Mesendoderm (in vitro differentiated cells): Measurements from ENCODE around the gene HEBP2.
A peak's percentile ranks its signal among the peaks of the same experiment; 100 is the strongest.

ENCODE experiments used
- DNase-seq: peaks from one replicate; pipeline ENCODE4 v3.0.0; 2013
- H2AK5ac ChIP-seq: 2 replicates; pipeline ENCODE4 v1.6.1; 2013; ENCODE audit warnings: low read length, inconsistent platforms
- H2BK120ac ChIP-seq: 2 replicates; pipeline ENCODE4 v1.6.1; 2013; ENCODE audit warnings: low read depth, mild to moderate bottlenecking, low read length, moderate library complexity, mixed read lengths
- H2BK15ac ChIP-seq: replicated peaks from 2 replicates; pipeline ENCODE4 v1.6.1; 2013; ENCODE audit warnings: low read depth, mild to moderate bottlenecking, moderate library complexity
- H2BK5ac ChIP-seq: 2 replicates; pipeline ENCODE4 v1.6.1; 2013; ENCODE audit warnings: low read length, inconsistent platforms
- H3K18ac ChIP-seq: 2 replicates; pipeline ENCODE4 v1.6.1; 2013; ENCODE audit warnings: mild to moderate bottlenecking, low read length, mixed read lengths
- H3K23ac ChIP-seq: one replicate; pipeline ENCODE4 v1.6.1; 2013; ENCODE audit warnings: low read length
- H3K27ac ChIP-seq: 2 replicates; pipeline ENCODE4 v1.5.1; 2013; ENCODE audit warnings: low read depth, mild to moderate bottlenecking, inconsistent platforms, low read length, moderate library complexity
- H3K27me3 ChIP-seq: 2 replicates; pipeline ENCODE4 v1.6.1; 2013; ENCODE audit warnings: low read length, control low read depth, mild to moderate bottlenecking, inconsistent platforms; ENCODE audit not compliant: insufficient read depth, poor library complexity
- H3K36me3 ChIP-seq: 2 replicates; pipeline ENCODE4 v1.6.1; 2013; ENCODE audit warnings: low read length, inconsistent platforms; ENCODE audit not compliant: control insufficient read depth, insufficient read depth
- H3K4ac ChIP-seq: one replicate; pipeline ENCODE4 v1.6.1; 2013; ENCODE audit warnings: low read depth, mild to moderate bottlenecking, low read length, moderate library complexity
- H3K4me1 ChIP-seq: 2 replicates; pipeline ENCODE4 v1.6.1; 2013; ENCODE audit warnings: low read depth, low read length, inconsistent platforms; ENCODE audit not compliant: control insufficient read depth
- H3K4me2 ChIP-seq: 2 replicates; pipeline ENCODE4 v1.6.1; 2013; ENCODE audit warnings: low read length
- H3K4me3 ChIP-seq: 2 replicates; pipeline ENCODE4 v1.5.1; 2013; ENCODE audit warnings: mild to moderate bottlenecking, low read length
- H3K56ac ChIP-seq: one replicate; pipeline ENCODE4 v1.6.1; 2013; ENCODE audit warnings: low read length
- H3K79me1 ChIP-seq: 2 replicates; pipeline ENCODE4 v1.6.1; 2013; ENCODE audit warnings: low read length, inconsistent platforms
- H3K79me2 ChIP-seq: 2 replicates; pipeline ENCODE4 v1.6.1; 2013; ENCODE audit warnings: mild to moderate bottlenecking, low read length; ENCODE audit not compliant: control insufficient read depth, insufficient read depth
- H3K9ac ChIP-seq: 2 replicates; pipeline ENCODE4 v1.6.1; 2013; ENCODE audit warnings: low read length, inconsistent platforms
- H4K5ac ChIP-seq: one replicate; pipeline ENCODE4 v1.6.1; 2013; ENCODE audit warnings: low read length
- H4K8ac ChIP-seq: one replicate; pipeline ENCODE4 v1.6.1; 2013; ENCODE audit warnings: low read depth, mild to moderate bottlenecking, control low read depth, low read length, moderate library complexity
- WGBS: extraction: QIAGEN DNeasy Blood & Tissue Kit; methylation state at CpG from one replicate; pipeline ENCODE4 v1.1.7; 2013; ENCODE audit warnings: low lambda C conversion rate, missing lambda C conversion rate; ENCODE audit not compliant: insufficient coverage; ENCODE audit errors: extremely low coverage; 5-methylcytosine and 5-hydroxymethylcytosine counted together

HEBP2 gene

GRCh38 chr6:138401960-138402837 is 1.8 kb upstream of the HEBP2 start:
- Histone ChIP-seq H2BK5ac (no peak overlapping the region), H2AK5ac (peak overlapping the region; percentile 40), H4K5ac (no peak overlapping the region), H3K9ac (no peak overlapping the region), H3K56ac (peak overlapping the region; percentile 45), H3K4ac (peak overlapping the region; percentile 97), H3K4me2 (no peak overlapping the region), H2BK15ac (no peak overlapping the region), H3K4me3 (no peak overlapping the region), H3K79me1 (no peaks in the 10 kb centered on the region), H3K79me2 (peaks cover 9% of the 10 kb centered on the region), H3K4me1 (peaks cover 2% of the 10 kb centered on the region), H4K8ac (no peak overlapping the region), H3K36me3 (no peaks in the 10 kb centered on the region), H3K18ac (peak overlapping the region; percentile 52), H3K27ac (no peak overlapping the region), H3K27me3 (no peaks in the 10 kb centered on the region), H2BK120ac (no peak overlapping the region), H3K23ac (no peak overlapping the region)
- WGBS = no CpG with 5 or more reads among the region's 14 CpGs
- DNase-seq = no peak

- no peak overlapping the region for H3K4ac ChIP-seq
- peaks cover 3% of the 10 kb centered on the region for H3K36me3 ChIP-seq
- no peak overlapping the region for H3K23ac ChIP-seq
- H3K9ac ChIP-seq = no peak overlapping the region
- H2BK120ac ChIP-seq = no peak overlapping the region
- peaks cover 11% of the 10 kb centered on the region for H3K79me2 ChIP-seq
- peaks cover 1% of the 10 kb centered on the region for H3K79me1 ChIP-seq
- no peaks in the 10 kb centered on the region for H3K27me3 ChIP-seq
- no peak overlapping the region for H3K56ac ChIP-seq
- no CpG with 5 or more reads among the region's 8 CpGs for WGBS
- H3K4me2 ChIP-seq = no peak overlapping the region
- H3K4me3 ChIP-seq = no peak overlapping the region
- H2AK5ac ChIP-seq = no peak overlapping the region
- H2BK15ac ChIP-seq = no peak overlapping the region
- H3K18ac ChIP-seq = no peak overlapping the region
- no peak overlapping the region for H3K27ac ChIP-seq
- no peak overlapping the region for H4K5ac ChIP-seq
- H2BK5ac ChIP-seq = no peak overlapping the region
- H3K4me1 ChIP-seq = peaks cover 2% of the 10 kb centered on the region
- DNase-seq = no peak
- no peak overlapping the region for H4K8ac ChIP-seq
These were observed 1.2 kb upstream of the HEBP2 start for GRCh38 chr6:138402838-138403187.

GRCh38 chr6:138403324-138403800 is 661 bp upstream of the HEBP2 start:
- DNase-seq = peak; percentile 53
- peaks cover 6% of the 10 kb centered on the region for H3K36me3 ChIP-seq
- peaks cover 2% of the 10 kb centered on the region for H3K4me1 ChIP-seq
- peak overlapping the region; percentile 53 for H3K4me3 ChIP-seq
- peak overlapping the region; percentile 9 for H3K4ac ChIP-seq
- H3K79me1 ChIP-seq = peaks cover 2% of the 10 kb centered on the region
- H3K27ac ChIP-seq = peak overlapping the region; percentile 92
- H2BK15ac ChIP-seq = no peak overlapping the region
- peak overlapping the region; percentile 61 for H3K4me2 ChIP-seq
- H3K27me3 ChIP-seq = no peaks in the 10 kb centered on the region
- no CpG with 5 or more reads among the region's 30 CpGs for WGBS
- peak overlapping the region; percentile 46 for H3K18ac ChIP-seq
- H2BK120ac ChIP-seq = peak overlapping the region; percentile 63
- peak overlapping the region; percentile 48 for H3K23ac ChIP-seq
- peak overlapping the region; percentile 71 for H2BK5ac ChIP-seq
- H4K5ac ChIP-seq = no peak overlapping the region
- H4K8ac ChIP-seq = peak overlapping the region; percentile 68
- H3K56ac ChIP-seq = peak overlapping the region; percentile 94
- H2AK5ac ChIP-seq = no peak overlapping the region
- peaks cover 11% of the 10 kb centered on the region for H3K79me2 ChIP-seq
- H3K9ac ChIP-seq = peak overlapping the region; percentile 88

GRCh38 chr6:138404666-138405337 is 779 bp downstream of the HEBP2 start:
- no CpG with 5 or more reads among the region's 35 CpGs for WGBS
- no peak for DNase-seq

GRCh38 chr6:138405816-138406413 is 1.9 kb downstream of the HEBP2 start:
- Histone ChIP-seq H2BK120ac (no peak overlapping the region), H3K36me3 (peaks cover 12% of the 10 kb centered on the region), H4K5ac (no peak overlapping the region), H3K4me3 (no peak overlapping the region), H2BK5ac (no peak overlapping the region), H3K56ac (no peak overlapping the region), H2AK5ac (no peak overlapping the region), H3K27ac (no peak overlapping the region), H4K8ac (no peak overlapping the region), H3K23ac (no peak overlapping the region), H2BK15ac (no peak overlapping the region), H3K4me1 (peaks cover 2% of the 10 kb centered on the region), H3K79me1 (peaks cover 6% of the 10 kb centered on the region), H3K4ac (no peak overlapping the region), H3K27me3 (no peaks in the 10 kb centered on the region), H3K9ac (no peak overlapping the region), H3K4me2 (no peak overlapping the region), H3K79me2 (peaks cover 11% of the 10 kb centered on the region), H3K18ac (no peak overlapping the region)
- no CpG with 5 or more reads among the region's 5 CpGs for WGBS
- no peak for DNase-seq

More at GRCh38 chr6:138404666-138405337, 779 bp downstream of the HEBP2 start:
- H3K4ac ChIP-seq = peak overlapping the region; percentile 94
- no peak overlapping the region for H2BK15ac ChIP-seq
- H4K5ac ChIP-seq = no peak overlapping the region
- H4K8ac ChIP-seq = no peak overlapping the region
- H2BK120ac ChIP-seq = peak overlapping the region; percentile 51
- peak overlapping the region; percentile 74 for H2BK5ac ChIP-seq
- H3K18ac ChIP-seq = peak overlapping the region; percentile 97
- H2AK5ac ChIP-seq = no peak overlapping the region
- H3K56ac ChIP-seq = peak overlapping the region; percentile 95
- H3K79me1 ChIP-seq = peaks cover 6% of the 10 kb centered on the region
- peaks cover 11% of the 10 kb centered on the region for H3K79me2 ChIP-seq
- peaks cover 2% of the 10 kb centered on the region for H3K4me1 ChIP-seq
- no peaks in the 10 kb centered on the region for H3K27me3 ChIP-seq
- H3K27ac ChIP-seq = peak overlapping the region; percentile 60
- H3K23ac ChIP-seq = no peak overlapping the region
- H3K36me3 ChIP-seq = peaks cover 12% of the 10 kb centered on the region
- peak overlapping the region; percentile 78 for H3K4me2 ChIP-seq
- peak overlapping the region; percentile 62 for H3K4me3 ChIP-seq
- H3K9ac ChIP-seq = peak overlapping the region; percentile 78
